H1 (cell line): Measurements from ENCODE around the gene PRADC1. TPM values are rescaled to one million over a fixed set of nuclear protein-coding genes. Genes with fewer than 3 reads are reported as not detected.

Experiments used
- CHD7 ChIP-seq: fragments of 300-600 bp; sonication (generic); IDR thresholded peaks from 2 replicates; pipeline ENCODE4 v1.7.1; 2012; ENCODE audit warnings: low read length, moderate library complexity, mild to moderate bottlenecking, inconsistent platforms; ENCODE audit not compliant: insufficient replicate concordance
- HDAC2 ChIP-seq, 2 experiments: fragments of 300-600 bp in 1 of 2; sonication (generic) in 1 of 2; IDR thresholded peaks; 2 replicates each; pipeline ENCODE4 v1.6.1; 2011 to 2012; ENCODE audit warnings: low read depth in 2 of 2, low read length in 2 of 2, mild to moderate bottlenecking in 2 of 2, moderate library complexity in 2 of 2, borderline replicate concordance in 1 of 2, inconsistent platforms in 1 of 2
- MAFK ChIP-seq: IDR thresholded peaks from 2 replicates; pipeline ENCODE4 v1.6.1; 2012; ENCODE audit warnings: low read depth, mild to moderate bottlenecking, improper control_type of control experiment, low read length
- MAX ChIP-seq: IDR thresholded peaks from 2 replicates; pipeline ENCODE4 v1.6.1; 2012; ENCODE audit warnings: inconsistent platforms
- polyA plus RNA-seq, 7 experiments: library from polyadenylated mRNA; depleted of rRNA in 3 of 7; stranded (reverse) in 5 of 7; unstranded in 2 of 7; fragments of >200 nt in 5 of 7; fragments of 200-250 nt in 2 of 7; gene quantifications; 1 replicate in 5 of 7; 2 replicates in 1 of 7; 4 replicates in 1 of 7; pipeline versions ENCODE4 v1.2.1 to v1.2.3, GENCODE V29; 2011 to 2013; ENCODE audit warnings: missing spikeins in 2 of 7, mixed read lengths in 2 of 7
- total RNA-seq: library from RNA; stranded (reverse); fragmentation: NEBNext Ultra II Directional; extraction: Animal tissue kit (Norgen Biotek cat#: 25700); gene quantifications from 2 replicates; pipeline ENCODE4 v1.2.1, GENCODE V29; 2021

Gene PRADC1
- total and polyA plus RNA-seq, 2 of the 8 experiments (the other 6 are each of a cell fraction or from before 2014, with no cell fraction given) = 8.9 to 13.1 TPM

GRCh38 chr2:73263540-73264331 lies 30.7 kb upstream of the PRADC1 start (continued):
- TF ChIP-seq CHD7 (no peak), MAX (no peak), MAFK (no peak), HDAC2 (IDR thresholded peaks at IDR 0.05; ENCODE audit: borderline replicate concordance in 1 of 2, low read depth in 2 of 2, low read length in 2 of 2) (no peak)
- TF ChIP-seq, all 59 proteins: peak for 0
